Urinary bladder (tissue), 4 donors: Measurements from ENCODE around the gene FAM135A. TPM values are rescaled to one million over a fixed set of nuclear protein-coding genes. Genes with fewer than 3 reads are reported as not detected.
"Not testable (repeated sequence)": the region's sequence is repeated elsewhere in the genome, so short reads cannot be mapped to it uniquely, and the experiment has no call there.

ENCODE experiments used
- DNase-seq: peaks from one replicate; pipeline ENCODE4 v3.0.0-alpha.2; 2015; ENCODE audit errors: extremely low spot score
- H3K27ac ChIP-seq: one replicate; pipeline ENCODE4 v1.5.1; 2013; ENCODE audit warnings: low read depth, mild to moderate bottlenecking, moderate library complexity
- H3K36me3 ChIP-seq: one replicate; pipeline ENCODE4 v1.6.1; 2013; ENCODE audit warnings: mild to moderate bottlenecking, moderate library complexity; ENCODE audit not compliant: insufficient read depth
- H3K4me1 ChIP-seq: one replicate; pipeline ENCODE4 v1.6.1; 2013; ENCODE audit warnings: mild to moderate bottlenecking, moderate library complexity; ENCODE audit not compliant: insufficient read depth
- H3K4me3 ChIP-seq: one replicate; pipeline ENCODE4 v1.5.1; 2013; ENCODE audit warnings: low read depth, low read length
- WGBS: extraction: QIAGEN DNeasy Blood & Tissue Kit; methylation state at CpG from one replicate; pipeline ENCODE4 v1.1.7; 2013; 5-methylcytosine and 5-hydroxymethylcytosine counted together
- polyA plus RNA-seq: library from polyadenylated mRNA; stranded (reverse); fragments of 200-250 nt; gene quantifications from one replicate; pipeline ENCODE4 v1.2.3, GENCODE V29; 2013
- total RNA-seq: library from RNA; depleted of rRNA; stranded (reverse); fragments of >200 nt; gene quantifications from one replicate; pipeline ENCODE4 v1.2.3, GENCODE V29; 2014
- donor health status: healthy with polysubstance abuse.
- donor health status: healthy.

Gene FAM135A
- total and polyA plus RNA-seq, 2 donors = 10.3 to 100 TPM

- Histone ChIP-seq H3K27ac (no peak overlapping the region), H3K4me3 (no peak overlapping the region), H3K36me3 (peaks cover 2% of the 10 kb centered on the region), H3K4me1 (no peaks in the 10 kb centered on the region)
- 93% methylated on average over 2 of the region's 2 CpGs for WGBS
- DNase-seq = no peak
Measured at GRCh38 chr6:70459235-70459634, 45.9 kb downstream of the FAM135A start.

GRCh38 chr6:70459699-70460098 lies 46.4 kb downstream of the FAM135A start:
- not testable (repeated sequence) for H3K4me1 ChIP-seq, H3K36me3 ChIP-seq, DNase-seq, H3K27ac ChIP-seq, H3K4me3 ChIP-seq
- 97% methylated on average over 14 of the region's 14 CpGs for WGBS

GRCh38 chr6:70470016-70470415 lies 56.7 kb downstream of the FAM135A start:
- H3K4me3 ChIP-seq = no peak overlapping the region
- no peak overlapping the region for H3K27ac ChIP-seq
- DNase-seq = no peak
- no peaks in the 10 kb centered on the region for H3K4me1 ChIP-seq
- H3K36me3 ChIP-seq = no peaks in the 10 kb centered on the region

- WGBS = 95% methylated on average over 3 of the region's 3 CpGs
- not testable (repeated sequence) for H3K4me1 ChIP-seq, H3K36me3 ChIP-seq, H3K27ac ChIP-seq, H3K4me3 ChIP-seq, DNase-seq
Measured at GRCh38 chr6:70470510-70470909, 57.2 kb downstream of the FAM135A start.

GRCh38 chr6:70474751-70475150 lies 61.4 kb downstream of the FAM135A start:
- Histone ChIP-seq H3K4me1 (no peaks in the 10 kb centered on the region), H3K27ac (no peak overlapping the region), H3K36me3 (no peaks in the 10 kb centered on the region), H3K4me3 (no peak overlapping the region)
- no peak for DNase-seq
- 58% methylated on average over 3 of the region's 3 CpGs for WGBS

- DNase-seq = no peak
- no peaks in the 10 kb centered on the region for H3K36me3 ChIP-seq
- no peak overlapping the region for H3K27ac ChIP-seq
- WGBS = 32% methylated on average over 4 of the region's 4 CpGs
- H3K4me3 ChIP-seq = no peak overlapping the region
- no peaks in the 10 kb centered on the region for H3K4me1 ChIP-seq
Measured at GRCh38 chr6:70479236-70479635, 65.9 kb downstream of the FAM135A start.

GRCh38 chr6:70486638-70487037 lies 73.3 kb downstream of the FAM135A start:
- not testable (repeated sequence) for DNase-seq, H3K36me3 ChIP-seq, H3K27ac ChIP-seq, H3K4me3 ChIP-seq, H3K4me1 ChIP-seq
- 92% methylated on average over 9 of the region's 9 CpGs for WGBS

- Histone ChIP-seq H3K4me1 (no peaks in the 10 kb centered on the region), H3K4me3 (no peak overlapping the region), H3K36me3 (no peaks in the 10 kb centered on the region), H3K27ac (no peak overlapping the region)
- no peak for DNase-seq
- 50% methylated on average over 3 of the region's 3 CpGs for WGBS
Measured at GRCh38 chr6:70489364-70489763, 76.1 kb downstream of the FAM135A start.

GRCh38 chr6:70494833-70495232 lies 81.5 kb downstream of the FAM135A start:
- no peak overlapping the region for H3K4me3 ChIP-seq
- DNase-seq = no peak
- no peaks in the 10 kb centered on the region for H3K4me1 ChIP-seq
- WGBS = 90% methylated on average over 1 of the region's 1 CpG
- H3K27ac ChIP-seq = no peak overlapping the region
- no peaks in the 10 kb centered on the region for H3K36me3 ChIP-seq

- H3K4me1 ChIP-seq, DNase-seq, H3K27ac ChIP-seq, H3K4me3 ChIP-seq, H3K36me3 ChIP-seq: not testable (repeated sequence)
- 94% methylated on average over 3 of the region's 3 CpGs for WGBS
Measured at GRCh38 chr6:70495790-70496189, 82.5 kb downstream of the FAM135A start.

- Histone ChIP-seq H3K36me3 (no peaks in the 10 kb centered on the region), H3K27ac (no peak overlapping the region), H3K4me1 (no peaks in the 10 kb centered on the region), H3K4me3 (no peak overlapping the region)
- no peak for DNase-seq
- WGBS = 96% methylated on average over 3 of the region's 3 CpGs
Measured at GRCh38 chr6:70502484-70502883, 89.2 kb downstream of the FAM135A start.

GRCh38 chr6:70503813-70504465 lies 90.6 kb downstream of the FAM135A start:
- WGBS = 97% methylated on average over 1 of the region's 1 CpG
- H3K36me3 ChIP-seq = no peaks in the 10 kb centered on the region
- H3K27ac ChIP-seq = no peak overlapping the region
- no peak overlapping the region for H3K4me3 ChIP-seq
- no peaks in the 10 kb centered on the region for H3K4me1 ChIP-seq
- no peak for DNase-seq

GRCh38 chr6:70506321-70506720 lies 93.0 kb downstream of the FAM135A start:
- no peaks in the 10 kb centered on the region for H3K4me1 ChIP-seq
- H3K4me3 ChIP-seq = no peak overlapping the region
- H3K27ac ChIP-seq = no peak overlapping the region
- no peaks in the 10 kb centered on the region for H3K36me3 ChIP-seq
- WGBS = 99% methylated on average over 2 of the region's 2 CpGs
- DNase-seq = no peak

GRCh38 chr6:70507161-70507560 lies 93.9 kb downstream of the FAM135A start:
- no peaks in the 10 kb centered on the region for H3K4me1 ChIP-seq
- H3K27ac ChIP-seq = no peak overlapping the region
- no peak for DNase-seq
- H3K4me3 ChIP-seq = no peak overlapping the region
- 86% methylated on average over 1 of the region's 1 CpG for WGBS
- H3K36me3 ChIP-seq = no peaks in the 10 kb centered on the region

GRCh38 chr6:70508953-70509352 lies 95.6 kb downstream of the FAM135A start:
- WGBS = 97% methylated on average over 1 of the region's 1 CpG
- Histone ChIP-seq H3K4me1 (no peaks in the 10 kb centered on the region), H3K4me3 (no peak overlapping the region), H3K36me3 (no peaks in the 10 kb centered on the region), H3K27ac (no peak overlapping the region)
- DNase-seq = no peak
